Lower leg skin (tissue), 3 donors: ENCODE measurements around the gene MARCHF10.

Experiments used
- CTCF ChIP-seq, 3 donors: fragments of 450-650 bp; IDR thresholded peaks; one replicate each; pipeline ENCODE4 v1.5.1; 2016; ENCODE audit warnings: antibody characterized with exemption in 3 of 3, mild to moderate bottlenecking in 3 of 3, moderate library complexity in 2 of 3
- POLR2A ChIP-seq, 2 donors: fragments of 450-650 bp; IDR thresholded peaks; one replicate each; pipeline ENCODE4 v1.6.1; 2016 to 2017; ENCODE audit warnings: antibody characterized with exemption in 2 of 2, mild to moderate bottlenecking in 1 of 2, moderate library complexity in 1 of 2

- TF ChIP-seq CTCF (IDR thresholded peaks at IDR 0.05) (no peak), POLR2A (IDR thresholded peaks at IDR 0.05) (no peak)
These were observed 101.3 kb downstream of the MARCHF10 start for GRCh38 chr17:62706598-62707424.
